Erythroblast (primary cell): ENCODE results near the gene LEPR.

Experiments
- GATA1 ChIP-seq: IDR thresholded peaks from 2 replicates; pipeline ENCODE4 v1.6.1; 2011; ENCODE audit warnings: low read depth, mild to moderate bottlenecking, control low read depth, low read length, moderate library complexity
- POLR2A ChIP-seq: IDR thresholded peaks from 2 replicates; pipeline ENCODE4 v1.6.1; 2011; ENCODE audit warnings: mild to moderate bottlenecking, low read length

DNA sequence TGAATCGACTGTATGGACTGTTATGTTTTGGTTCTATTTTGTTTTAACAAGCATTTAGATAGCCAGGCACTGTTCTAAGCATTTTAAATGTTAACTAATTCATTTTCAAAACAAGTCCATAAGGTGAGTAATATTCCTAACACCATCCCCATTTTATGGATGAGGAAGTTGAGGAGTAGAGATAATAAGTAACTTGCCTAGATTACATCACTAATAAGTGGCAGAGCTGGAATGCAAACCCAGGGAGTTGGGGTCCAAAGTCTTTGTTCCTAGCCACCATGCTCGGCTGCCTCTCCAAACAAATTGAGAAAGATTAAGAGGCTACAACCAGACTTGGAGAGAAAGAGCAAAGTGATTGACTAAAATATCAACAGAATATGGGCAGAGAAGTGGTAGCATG is 12.6 kb upstream of the LEPR start:
- no peak for TF ChIP-seq POLR2A
- no peak for TF ChIP-seq GATA1
